Colonic mucosa (tissue), 4 donors: ENCODE measurements around the gene TLCD2. TPM values are rescaled to one million over a fixed set of nuclear protein-coding genes. Genes with fewer than 3 reads are reported as not detected.

Experiments used
- DNase-seq: peaks from one replicate; pipeline ENCODE4 v3.0.0-alpha.2; 2020
- H3K27ac ChIP-seq: fragments of 200-600 bp; one replicate; pipeline ENCODE4 v1.8.0; 2021
- H3K27me3 ChIP-seq: fragments of 200-600 bp; one replicate; pipeline ENCODE4 v1.8.0; 2021
- H3K36me3 ChIP-seq: fragments of 200-600 bp; one replicate; pipeline ENCODE4 v1.8.0; 2021
- H3K4me1 ChIP-seq: fragments of 200-600 bp; one replicate; pipeline ENCODE4 v1.8.0; 2021; ENCODE audit warnings: mild to moderate bottlenecking
- H3K4me3 ChIP-seq: fragments of 200-600 bp; one replicate; pipeline ENCODE4 v1.8.0; 2021
- H3K9ac ChIP-seq, 2 donors: one replicate each; pipeline ENCODE4 v1.7.0; 2013; ENCODE audit warnings: control low read depth in 2 of 2, low read depth in 2 of 2, low read length in 2 of 2
- H3K9me3 ChIP-seq: fragments of 200-600 bp; one replicate; pipeline ENCODE4 v1.8.0; 2021
- intact Hi-C: fragments of 100-400 bp; cut with DNase I; formaldehyde crosslinking; loops from one replicate; pipeline ENCODE4 v1.14.1; 2022
- total RNA-seq, 2 donors: library from RNA; stranded (reverse); fragmentation: NEBNext Ultra II Directional in 1 of 2; extraction: Animal tissue kit (Norgen Biotek cat#: 25700) in 1 of 2; gene quantifications; one replicate each; pipeline ENCODE4 v1.2.1, GENCODE V29; 2021
- TF ChIP-seq, protein P1 (sequence below): fragments of 200-600 bp; IDR thresholded peaks from one replicate; pipeline ENCODE4 v1.8.0; 2022; ENCODE audit warnings: antibody characterized with exemption, mild to moderate bottlenecking
- donor health status: healthy.
- donor health status: DM: no; HTN: no; CAD: no.
- donor health status: DM: no; HTN: no; CAD: no.

The TLCD2 gene, protein sequence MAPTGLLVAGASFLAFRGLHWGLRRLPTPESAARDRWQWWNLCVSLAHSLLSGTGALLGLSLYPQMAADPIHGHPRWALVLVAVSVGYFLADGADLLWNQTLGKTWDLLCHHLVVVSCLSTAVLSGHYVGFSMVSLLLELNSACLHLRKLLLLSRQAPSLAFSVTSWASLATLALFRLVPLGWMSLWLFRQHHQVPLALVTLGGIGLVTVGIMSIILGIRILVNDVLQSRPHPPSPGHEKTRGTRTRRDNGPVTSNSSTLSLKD
- 10 to 100 TPM; 30.2 to 32.6 TPM for total RNA-seq

DNA sequence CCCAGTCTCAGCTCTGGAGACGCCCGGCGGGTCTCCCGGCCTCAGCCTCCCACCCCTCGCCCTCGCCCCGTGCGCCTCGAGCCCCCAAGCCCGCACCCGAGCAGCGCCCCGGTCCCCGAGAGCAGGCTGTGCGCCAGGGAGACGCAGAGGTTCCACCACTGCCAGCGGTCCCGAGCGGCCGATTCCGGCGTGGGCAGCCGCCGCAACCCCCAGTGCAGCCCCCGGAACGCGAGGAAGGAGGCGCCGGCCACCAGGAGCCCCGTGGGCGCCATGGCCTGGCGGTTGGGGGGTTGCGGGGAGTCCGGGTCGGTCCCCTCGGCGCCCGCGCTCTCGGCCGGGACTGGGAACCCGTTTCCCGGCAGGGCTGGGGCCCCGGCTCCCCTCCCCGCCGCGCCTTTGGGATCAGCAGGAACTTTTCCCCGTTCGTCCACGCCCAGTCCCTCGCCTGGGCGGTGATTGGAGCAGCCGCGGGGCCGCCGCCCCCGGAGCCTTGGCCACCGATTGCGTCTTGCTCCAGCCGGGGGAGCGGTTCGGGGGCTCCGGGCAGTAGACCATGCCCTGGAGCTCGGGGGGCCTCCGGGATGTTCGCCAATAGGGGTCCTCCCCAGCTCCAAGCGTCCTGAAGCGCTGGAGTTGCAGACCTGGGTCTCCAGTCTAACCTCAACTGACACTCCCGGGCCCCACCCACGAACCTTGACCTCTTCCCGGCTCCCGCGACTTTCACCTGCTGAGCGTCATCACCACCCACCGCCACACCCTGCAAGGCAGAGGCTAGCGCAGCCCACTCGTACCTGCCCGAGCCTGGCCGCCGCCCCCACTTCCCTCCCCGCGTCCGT is at the start of gene TLCD2:
TLCD2 (minus strand) TSS at position 407 of the 836 bp plus-strand sequence; CDS start at position 272, 135 bp downstream.
- Histone ChIP-seq H3K4me3 (peak within 1 kb of the TSS; percentile 65), H3K9me3 (no peaks in the 10 kb centered on the region), H3K27ac (peak within 1 kb of the TSS; percentile 84), H3K36me3 (no peaks in the 10 kb centered on the region), H3K9ac (peak within 1 kb of the TSS; percentile 87 to 98), H3K27me3 (no peaks in the 10 kb centered on the region), H3K4me1 (peaks cover 17% of the 10 kb centered on the region)
- intact Hi-C loops = loop anchor here (5.0 to 10.0 kb wide), 2 partner anchors 33 to 55 kb away; no protein-coding TSS in a partner anchor
- TF ChIP-seq, protein P1, sequence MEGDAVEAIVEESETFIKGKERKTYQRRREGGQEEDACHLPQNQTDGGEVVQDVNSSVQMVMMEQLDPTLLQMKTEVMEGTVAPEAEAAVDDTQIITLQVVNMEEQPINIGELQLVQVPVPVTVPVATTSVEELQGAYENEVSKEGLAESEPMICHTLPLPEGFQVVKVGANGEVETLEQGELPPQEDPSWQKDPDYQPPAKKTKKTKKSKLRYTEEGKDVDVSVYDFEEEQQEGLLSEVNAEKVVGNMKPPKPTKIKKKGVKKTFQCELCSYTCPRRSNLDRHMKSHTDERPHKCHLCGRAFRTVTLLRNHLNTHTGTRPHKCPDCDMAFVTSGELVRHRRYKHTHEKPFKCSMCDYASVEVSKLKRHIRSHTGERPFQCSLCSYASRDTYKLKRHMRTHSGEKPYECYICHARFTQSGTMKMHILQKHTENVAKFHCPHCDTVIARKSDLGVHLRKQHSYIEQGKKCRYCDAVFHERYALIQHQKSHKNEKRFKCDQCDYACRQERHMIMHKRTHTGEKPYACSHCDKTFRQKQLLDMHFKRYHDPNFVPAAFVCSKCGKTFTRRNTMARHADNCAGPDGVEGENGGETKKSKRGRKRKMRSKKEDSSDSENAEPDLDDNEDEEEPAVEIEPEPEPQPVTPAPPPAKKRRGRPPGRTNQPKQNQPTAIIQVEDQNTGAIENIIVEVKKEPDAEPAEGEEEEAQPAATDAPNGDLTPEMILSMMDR = no peak
- peak; percentile 97 for DNase-seq

DNA sequence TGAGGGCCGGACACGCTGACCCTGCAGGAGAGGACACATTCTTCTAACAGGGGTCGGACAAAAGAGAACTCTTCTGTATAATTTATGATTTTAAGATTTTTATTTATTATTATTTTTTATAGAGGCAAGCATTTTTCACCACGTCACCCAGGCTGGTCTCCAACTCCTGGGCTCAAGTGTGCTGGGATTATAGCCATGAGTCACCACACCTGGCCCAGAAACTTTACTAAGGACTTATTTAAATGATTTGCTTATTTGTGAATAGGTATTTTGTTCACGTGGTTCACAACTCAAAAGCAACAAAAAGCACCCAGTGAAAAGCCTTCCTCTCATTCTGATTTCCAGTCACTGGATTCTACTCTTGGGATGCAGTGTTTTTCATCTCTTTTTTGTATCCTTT is 49.4 kb upstream of the TLCD2 start:
- TF ChIP-seq, protein P1 = no peak
- Histone ChIP-seq H3K27ac (no peak overlapping the region), H3K36me3 (no peaks in the 10 kb centered on the region), H3K9me3 (no peaks in the 10 kb centered on the region), H3K27me3 (no peaks in the 10 kb centered on the region), H3K4me1 (peaks cover 7% of the 10 kb centered on the region), H3K4me3 (no peak overlapping the region), H3K9ac (no peak overlapping the region)
- DNase-seq = no peak
- intact Hi-C loops = no loop called here

DNA sequence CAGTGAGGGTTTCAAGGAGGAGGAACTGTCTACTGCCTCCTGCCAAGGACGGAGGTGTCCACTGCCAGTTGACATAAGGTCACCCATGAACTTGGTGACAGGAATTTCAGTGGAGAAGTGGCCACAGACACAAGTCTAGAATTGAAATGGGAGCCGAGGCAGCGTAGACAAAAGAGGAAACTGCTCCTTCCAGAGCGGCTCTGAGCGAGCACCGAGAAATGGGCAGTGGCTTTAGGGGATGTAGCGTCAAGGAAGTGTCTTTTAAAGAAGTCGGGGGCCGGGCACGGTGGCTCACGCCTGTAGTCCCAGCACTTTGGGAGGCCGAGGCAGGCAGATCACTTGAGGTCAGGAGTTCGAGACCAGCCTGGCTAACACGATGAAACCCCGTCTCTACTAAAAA is 48.6 kb upstream of the TLCD2 start:
- Histone ChIP-seq H3K9ac (no peak overlapping the region), H3K4me3 (no peak overlapping the region), H3K27ac (no peak overlapping the region), H3K27me3 (no peaks in the 10 kb centered on the region), H3K9me3 (no peaks in the 10 kb centered on the region), H3K4me1 (peaks cover 6% of the 10 kb centered on the region), H3K36me3 (no peaks in the 10 kb centered on the region)
- no peak for DNase-seq
- TF ChIP-seq, protein P1 = no peak
- intact Hi-C loops = no loop called here

DNA sequence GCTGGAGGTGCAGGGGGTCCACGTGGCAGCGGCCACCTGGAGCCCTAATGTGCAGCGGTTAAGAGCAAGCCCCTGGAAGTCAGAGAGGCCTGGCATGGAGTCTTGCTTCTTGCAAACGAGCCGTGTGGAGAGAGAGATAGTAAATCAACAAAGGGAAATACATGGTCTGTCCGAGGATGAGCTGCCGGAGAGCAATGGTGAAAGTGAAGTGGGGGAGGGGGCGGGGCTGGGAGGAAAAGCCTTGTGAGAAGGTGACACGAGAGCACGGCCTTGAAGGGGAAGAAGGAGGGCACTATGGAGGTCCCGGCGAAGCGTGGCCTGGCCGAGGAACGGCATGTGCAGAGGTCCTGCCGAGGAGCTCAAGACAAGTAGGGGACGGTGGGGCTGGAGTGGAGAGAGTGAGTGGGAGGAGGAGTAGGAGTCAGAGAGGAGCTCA is 45.7 kb upstream of the TLCD2 start:
- Histone ChIP-seq H3K4me1 (peaks cover 5% of the 10 kb centered on the region), H3K27me3 (no peaks in the 10 kb centered on the region), H3K27ac (no peak overlapping the region), H3K9me3 (no peaks in the 10 kb centered on the region), H3K36me3 (no peaks in the 10 kb centered on the region), H3K4me3 (no peak overlapping the region), H3K9ac (no peak overlapping the region)
- no peak for DNase-seq
- intact Hi-C loops = no loop called here
- TF ChIP-seq, protein P1 = no peak

DNA sequence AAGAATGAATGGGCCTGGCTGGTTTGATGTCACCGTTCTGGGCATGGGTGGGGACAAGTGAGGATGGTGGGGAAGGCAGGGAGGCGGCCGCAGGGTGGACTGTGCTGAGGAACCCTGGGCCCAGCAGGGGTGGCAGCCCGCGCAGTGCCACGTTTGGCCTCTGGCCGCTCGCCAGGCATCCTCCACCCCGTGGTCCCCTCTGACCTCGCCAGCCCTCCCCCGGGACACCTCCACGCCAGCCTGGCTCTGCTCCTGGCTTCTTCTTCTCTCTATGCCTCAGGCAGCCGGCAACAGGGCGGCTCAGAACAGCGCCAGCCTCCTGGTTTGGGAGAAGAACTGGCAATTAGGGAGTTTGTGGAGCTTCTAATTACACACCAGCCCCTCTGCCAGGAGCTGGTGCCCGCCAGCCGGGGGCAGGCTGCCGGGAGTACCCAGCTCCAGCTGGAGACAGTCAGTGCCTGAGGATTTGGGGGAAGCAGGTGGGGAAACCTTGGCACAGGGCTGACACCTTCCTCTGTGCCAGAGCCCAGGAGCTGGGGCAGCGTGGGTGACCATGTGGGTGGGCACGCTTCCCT is 45.2 kb upstream of the TLCD2 start:
- peaks cover 5% of the 10 kb centered on the region for H3K4me1 ChIP-seq
- no peaks in the 10 kb centered on the region for H3K27me3 ChIP-seq
- H3K36me3 ChIP-seq = no peaks in the 10 kb centered on the region
- DNase-seq = no peak
- H3K27ac ChIP-seq = no peak overlapping the region
- TF ChIP-seq, protein P1 = no peak
- intact Hi-C loops = no loop called here
- H3K9me3 ChIP-seq = no peaks in the 10 kb centered on the region
- no peak overlapping the region for H3K9ac ChIP-seq
- no peak overlapping the region for H3K4me3 ChIP-seq
